Adrenal gland (tissue), 12 donors: ENCODE results near the gene ARPC5. TPM values are rescaled to one million over a fixed set of nuclear protein-coding genes. Genes with fewer than 3 reads are reported as not detected.
A peak's percentile ranks its signal among the peaks of the same experiment; 100 is the strongest.

Source experiments
- DNase-seq, 7 donors: peaks; one replicate each; pipeline ENCODE4 v3.0.0-alpha.2; 2019 to 2020
- H3K27ac ChIP-seq, 5 donors: fragments of 200-600 bp; sonication (generic) in 4 of 5; 1 replicate in 3 of 5; 2 replicates in 2 of 5; pipeline versions ENCODE4 v1.5.1 to v1.8.0; 2016 to 2020; ENCODE audit warnings: mild to moderate bottlenecking in 1 of 5
- H3K27me3 ChIP-seq: fragments of 200-600 bp; 2 replicates; pipeline ENCODE4 v1.8.0; 2021
- H3K36me3 ChIP-seq, 2 donors: fragments of 200-600 bp; replicated peaks in 1 of 2; 1 replicate in 1 of 2; 2 replicates in 1 of 2; pipeline versions ENCODE4 v1.5.1 to v1.8.0; 2018 to 2022
- H3K4me1 ChIP-seq, 2 donors: fragments of 200-600 bp; replicated peaks in 1 of 2; 1 replicate in 1 of 2; 2 replicates in 1 of 2; pipeline versions ENCODE4 v1.5.1 to v1.8.0; 2018 to 2021
- H3K4me3 ChIP-seq, 4 donors: fragments of 200-600 bp; sonication (generic) in 3 of 4; one replicate each; pipeline ENCODE4 v1.5.1; 2016 to 2018
- H3K9me3 ChIP-seq, 3 donors: fragments of 200-600 bp; sonication (generic) in 1 of 3; replicated peaks in 1 of 3; 1 replicate in 2 of 3; 2 replicates in 1 of 3; pipeline versions ENCODE4 v1.5.1 to v1.8.0; 2016 to 2021
- POLR2A ChIP-seq, 2 donors: fragments of 450-650 bp; IDR thresholded peaks; one replicate each; pipeline ENCODE4 v1.6.1; 2017; ENCODE audit warnings: antibody characterized with exemption in 2 of 2, mild to moderate bottlenecking in 2 of 2, moderate library complexity in 1 of 2
- WGBS, 4 donors: extraction: QIAGEN DNeasy Blood & Tissue Kit in 2 of 4; methylation state at CpG; one replicate each; pipeline versions ENCODE4 v1.1.5 to v1.1.7; 2013 to 2017; 5-methylcytosine and 5-hydroxymethylcytosine counted together
- intact Hi-C, 2 donors: fragments of 100-400 bp; cut with DNase I; formaldehyde crosslinking; loops; one replicate each; pipeline versions ENCODE4 v1.14.1 to v1.15.0; 2022 to 2023
- polyA plus RNA-seq, 3 donors: library from polyadenylated mRNA; stranded (reverse); fragments of 200-250 nt in 2 of 3; fragments of 350-450 nt in 1 of 3; fragmentation: Illumina TruSeq in 1 of 3; extraction: RNeasy Lipid Tissue Mini Kit (QIAGEN cat#74804) in 1 of 3; gene quantifications; one replicate each; pipeline ENCODE4 v1.2.3, GENCODE V29; 2013 to 2014
- total RNA-seq, 9 donors: library from RNA; depleted of rRNA in 4 of 9; stranded (reverse); fragments of >200 nt in 4 of 9; fragments of 120-200 nt in 1 of 9; fragmentation: NEBNext Ultra II Directional in 1 of 9; extraction: Animal tissue kit (Norgen Biotek cat#: 25700) in 1 of 9; gene quantifications; one replicate each; pipeline versions ENCODE4 v1.1.0 to v1.2.4, GENCODE V29; 2013 to 2023
- TF ChIP-seq, protein P1 (sequence below), 6 experiments: fragments of 450-650 bp in 4 of 6; fragments of 200-600 bp in 2 of 6; sonication (generic) in 1 of 6; IDR thresholded peaks; 1 replicate in 5 of 6; 2 replicates in 1 of 6; pipeline versions ENCODE4 v1.5.1 to v1.8.0; 2016 to 2021; ENCODE audit warnings: antibody characterized with exemption in 6 of 6, mild to moderate bottlenecking in 2 of 6, moderate library complexity in 1 of 6
- donor health status: healthy with polysubstance abuse.
- donor health status: Bipolar disorder and iron deficiency.
- donor health status: DM: yes; HTN: yes; CAD: no.
- donor health status: DM: no; HTN: no; CAD: no.
- donor health status: DM: no; HTN: no; CAD: no.
- donor health status: DM: yes; HTN: yes; CAD: no.

Gene ARPC5
- total and polyA plus RNA-seq, 12 donors = 48.1 to 133 (median 85.0) TPM

DNA sequence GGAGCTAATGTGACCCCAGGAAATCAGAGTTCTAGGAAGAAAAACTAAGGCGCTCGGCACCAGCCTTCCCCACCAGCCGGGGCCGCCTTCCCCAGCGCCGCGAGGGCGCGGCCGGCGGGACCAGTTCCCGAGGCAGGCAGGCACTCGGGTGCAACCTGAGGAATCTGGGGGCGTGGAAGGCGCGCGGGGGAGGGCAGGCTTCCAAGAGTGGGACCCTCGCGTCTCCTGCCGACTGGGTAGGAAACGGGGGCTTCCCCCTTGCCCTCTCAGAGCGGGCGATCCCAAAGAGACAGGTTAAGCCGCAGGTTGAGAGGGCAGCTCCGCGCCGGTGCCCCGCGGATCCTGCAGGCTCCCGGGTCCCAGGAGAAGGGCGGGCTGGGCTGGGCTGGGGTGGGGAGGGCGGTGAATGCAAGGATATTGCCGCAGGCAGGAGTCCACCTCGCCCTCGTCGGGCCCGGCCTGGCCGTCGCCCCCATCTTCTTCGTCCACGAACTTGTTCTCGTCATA is 431 bp downstream of the ARPC5 start:
- Histone ChIP-seq H3K4me3 (peak overlapping the region; percentile 65 to 91 (median 82)), H3K27me3 (no peaks in the 10 kb centered on the region), H3K27ac (peak overlapping the region; percentile 87 to 97 (median 91)), H3K36me3 (peaks cover 0 to 7% of the 10 kb centered on the region in 2 donors), H3K9me3 (peaks cover 0 to 4% (median 0%) of the 10 kb centered on the region in 3 donors), H3K4me1 (peaks cover 24 to 43% of the 10 kb centered on the region in 2 donors)
- intact Hi-C loops = no loop called here
- 0% methylated on average over 11 to 42 of the region's 42 CpGs for WGBS, 4 donors
- TF ChIP-seq POLR2A (IDR thresholded peaks at IDR 0.05) = no peak
- TF ChIP-seq, protein P1, sequence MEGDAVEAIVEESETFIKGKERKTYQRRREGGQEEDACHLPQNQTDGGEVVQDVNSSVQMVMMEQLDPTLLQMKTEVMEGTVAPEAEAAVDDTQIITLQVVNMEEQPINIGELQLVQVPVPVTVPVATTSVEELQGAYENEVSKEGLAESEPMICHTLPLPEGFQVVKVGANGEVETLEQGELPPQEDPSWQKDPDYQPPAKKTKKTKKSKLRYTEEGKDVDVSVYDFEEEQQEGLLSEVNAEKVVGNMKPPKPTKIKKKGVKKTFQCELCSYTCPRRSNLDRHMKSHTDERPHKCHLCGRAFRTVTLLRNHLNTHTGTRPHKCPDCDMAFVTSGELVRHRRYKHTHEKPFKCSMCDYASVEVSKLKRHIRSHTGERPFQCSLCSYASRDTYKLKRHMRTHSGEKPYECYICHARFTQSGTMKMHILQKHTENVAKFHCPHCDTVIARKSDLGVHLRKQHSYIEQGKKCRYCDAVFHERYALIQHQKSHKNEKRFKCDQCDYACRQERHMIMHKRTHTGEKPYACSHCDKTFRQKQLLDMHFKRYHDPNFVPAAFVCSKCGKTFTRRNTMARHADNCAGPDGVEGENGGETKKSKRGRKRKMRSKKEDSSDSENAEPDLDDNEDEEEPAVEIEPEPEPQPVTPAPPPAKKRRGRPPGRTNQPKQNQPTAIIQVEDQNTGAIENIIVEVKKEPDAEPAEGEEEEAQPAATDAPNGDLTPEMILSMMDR (IDR thresholded peaks at IDR 0.05) = no peak
- peak; percentile 23 to 72 (median 49) for DNase-seq

DNA sequence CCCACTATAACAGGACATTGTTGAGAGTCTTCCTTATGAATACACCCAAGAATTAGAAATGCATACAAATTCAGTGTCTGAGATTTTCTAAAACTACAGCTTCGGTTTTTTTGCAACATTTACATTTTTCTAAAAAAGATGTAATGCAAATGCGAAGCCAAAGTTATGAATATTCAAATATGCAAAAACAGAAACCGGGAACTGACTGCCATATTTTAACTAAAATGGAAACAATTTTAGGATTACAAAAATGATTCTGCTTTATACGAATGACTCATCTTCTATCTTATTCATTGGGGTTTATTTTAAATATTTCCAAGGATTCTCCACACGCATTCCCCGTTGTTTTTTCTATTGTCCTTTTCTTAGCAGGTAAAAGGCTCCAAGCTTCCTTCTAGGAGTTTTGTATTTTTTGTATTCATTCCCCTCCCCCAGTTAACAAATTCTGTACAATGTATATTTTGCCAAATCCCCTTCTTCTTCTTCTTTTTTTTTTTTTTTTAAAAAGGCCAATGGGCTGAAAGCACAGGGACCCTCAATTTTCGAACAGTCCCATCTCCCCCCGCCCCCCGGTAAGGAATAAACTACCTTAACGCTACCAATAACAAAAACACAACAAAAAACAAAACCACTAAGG is 1.0 kb downstream of the ARPC5 start:
- intact Hi-C loops = no loop called here
- Histone ChIP-seq H3K27me3 (no peaks in the 10 kb centered on the region), H3K4me3 (peak overlapping the region; percentile 65 to 91 (median 82)), H3K9me3 (peaks cover 0 to 4% (median 0%) of the 10 kb centered on the region in 3 donors), H3K27ac (peak overlapping the region; percentile 87 to 97 (median 91)), H3K4me1 (peaks cover 24 to 44% of the 10 kb centered on the region in 2 donors), H3K36me3 (peaks cover 0 to 13% of the 10 kb centered on the region in 2 donors)
- 1 to 2% (median 2%) methylated on average over 10 of the region's 10 CpGs for WGBS, 4 donors
- no peak for DNase-seq
- TF ChIP-seq, protein P1 (IDR thresholded peaks at IDR 0.05) = no peak
- TF ChIP-seq POLR2A (IDR thresholded peaks at IDR 0.05) = no peak

DNA sequence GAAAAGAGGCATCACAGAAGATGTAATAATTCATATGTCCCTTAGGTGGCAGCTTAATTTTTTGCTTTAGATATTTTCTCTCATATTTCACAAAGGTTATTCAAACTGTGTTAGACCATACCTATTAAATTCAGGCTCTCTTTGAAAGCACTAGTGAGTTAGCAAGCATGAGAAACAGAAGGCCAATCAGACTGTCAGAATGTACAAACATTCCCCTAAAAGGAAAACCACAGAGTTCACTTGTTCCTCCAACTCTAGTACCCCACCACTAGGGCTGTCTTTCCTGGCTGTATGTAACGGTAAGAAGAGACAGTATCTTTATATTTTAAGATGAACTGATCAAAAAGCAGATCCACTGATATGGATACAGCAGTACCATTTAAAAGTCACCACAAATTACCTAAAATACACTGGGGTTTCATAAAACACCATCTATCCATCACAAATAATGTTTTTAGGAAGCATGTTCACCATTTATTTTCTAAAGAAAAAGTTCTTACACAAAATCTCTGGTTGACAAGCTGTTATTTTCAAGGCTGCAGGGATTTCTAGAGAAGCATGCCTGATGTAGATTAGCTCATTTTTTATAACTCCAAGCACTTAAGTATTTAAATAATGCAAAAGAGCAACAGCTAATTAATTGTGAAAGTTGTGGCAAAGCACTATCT is 1.8 kb downstream of the ARPC5 start:
- Histone ChIP-seq H3K4me1 (peaks cover 24 to 51% of the 10 kb centered on the region in 2 donors), H3K4me3 (peak overlapping the region in 2 of 4 donors; percentile 10 to 91), H3K27me3 (no peaks in the 10 kb centered on the region), H3K27ac (peak overlapping the region in 4 of 5 donors; percentile 29 to 93 (median 68)), H3K36me3 (peaks cover 0 to 21% of the 10 kb centered on the region in 2 donors), H3K9me3 (peaks cover 0 to 4% (median 0%) of the 10 kb centered on the region in 3 donors)
- TF ChIP-seq, protein P1 (IDR thresholded peaks at IDR 0.05) = peak; percentile 25 to 64 (median 46)
- TF ChIP-seq POLR2A (IDR thresholded peaks at IDR 0.05) = peak in 1 of 2 donors; percentile 20
- DNase-seq = no peak
- intact Hi-C loops = no loop called here
- 0 to 3% (median 0%) methylated on average over 1 of the region's 1 CpG for WGBS, 4 donors

DNA sequence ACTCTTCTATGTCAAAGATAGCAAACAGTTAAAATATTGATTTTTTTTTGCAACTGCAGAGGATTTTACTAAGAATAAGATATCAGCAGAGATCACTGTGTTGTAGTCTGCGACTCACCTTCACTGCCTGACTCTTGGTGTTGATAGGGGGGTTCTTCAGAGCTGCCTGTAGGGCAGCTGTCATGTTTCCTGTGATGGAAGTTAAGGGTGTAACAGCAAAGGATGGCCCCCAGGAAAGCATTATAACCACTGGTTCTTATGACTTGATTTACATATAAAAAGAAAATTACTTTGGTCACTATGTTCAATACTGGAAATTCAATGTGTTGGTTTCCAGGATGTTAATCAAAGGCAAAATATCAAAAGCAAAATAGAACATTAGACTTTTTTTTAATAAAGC is 2.6 kb downstream of the ARPC5 start:
- peaks cover 24 to 56% of the 10 kb centered on the region in 2 donors for H3K4me1 ChIP-seq
- peak overlapping the region in 2 of 5 donors; percentile 49 to 93 for H3K27ac ChIP-seq
- DNase-seq = no peak
- TF ChIP-seq POLR2A (IDR thresholded peaks at IDR 0.05) = no peak
- TF ChIP-seq, protein P1 (IDR thresholded peaks at IDR 0.05) = no peak
- WGBS, 4 donors = 54 to 68% (median 65%) methylated on average over 1 of the region's 1 CpG
- intact Hi-C loops = no loop called here
- H3K4me3 ChIP-seq = peak overlapping the region in 1 of 4 donors; percentile 91
- H3K9me3 ChIP-seq = peaks cover 0 to 4% (median 0%) of the 10 kb centered on the region in 3 donors
- H3K36me3 ChIP-seq = peaks cover 0 to 28% of the 10 kb centered on the region in 2 donors
- no peaks in the 10 kb centered on the region for H3K27me3 ChIP-seq
